Tibial artery (tissue), 4 donors: ENCODE measurements around the gene TMCC1.
A peak's percentile ranks its signal among the peaks of the same experiment; 100 is the strongest.

Source experiments
- DNase-seq, 2 donors: peaks; one replicate each; pipeline ENCODE4 v3.0.0-alpha.2; 2019
- H3K27ac ChIP-seq, 2 donors: fragments of 200-600 bp; sonication (generic) in 1 of 2; 1 replicate in 1 of 2; 2 replicates in 1 of 2; pipeline ENCODE4 v1.5.1; 2018 to 2019; ENCODE audit warnings: mild to moderate bottlenecking in 1 of 2
- H3K27me3 ChIP-seq, 2 donors: fragments of 200-600 bp; sonication (generic) in 1 of 2; one replicate each; pipeline versions ENCODE4 v1.5.1 to v1.6.0; 2016 to 2019
- H3K36me3 ChIP-seq, 3 donors: fragments of 200-600 bp; sonication (generic) in 2 of 3; one replicate each; pipeline ENCODE4 v1.5.1; 2016 to 2019; ENCODE audit warnings: mild to moderate bottlenecking in 2 of 3
- H3K4me1 ChIP-seq, 4 donors: fragments of 200-600 bp; sonication (generic) in 2 of 4; 1 replicate in 3 of 4; 2 replicates in 1 of 4; pipeline ENCODE4 v1.5.1; 2016 to 2019
- H3K4me3 ChIP-seq, 2 donors: fragments of 200-600 bp; sonication (generic) in 1 of 2; 1 replicate in 1 of 2; 2 replicates in 1 of 2; pipeline ENCODE4 v1.5.1; 2018 to 2019; ENCODE audit warnings: mild to moderate bottlenecking in 2 of 2
- H3K9me3 ChIP-seq, 3 donors: fragments of 200-600 bp; sonication (generic) in 1 of 3; one replicate each; pipeline ENCODE4 v1.5.1; 2016 to 2019
- intact Hi-C: fragments of 100-400 bp; cut with DNase I; formaldehyde crosslinking; loops from one replicate; pipeline ENCODE4 v1.15.0; 2023; ENCODE audit warnings: low total_unique reads
- TF ChIP-seq, protein P1 (sequence below), 2 experiments: fragments of 200-600 bp in 1 of 2; fragments of 450-650 bp in 1 of 2; IDR thresholded peaks; one replicate each; pipeline ENCODE4 v1.5.1; 2017 to 2019; ENCODE audit warnings: antibody characterized with exemption in 2 of 2, mild to moderate bottlenecking in 1 of 2, moderate library complexity in 1 of 2

The TMCC1 gene

DNA sequence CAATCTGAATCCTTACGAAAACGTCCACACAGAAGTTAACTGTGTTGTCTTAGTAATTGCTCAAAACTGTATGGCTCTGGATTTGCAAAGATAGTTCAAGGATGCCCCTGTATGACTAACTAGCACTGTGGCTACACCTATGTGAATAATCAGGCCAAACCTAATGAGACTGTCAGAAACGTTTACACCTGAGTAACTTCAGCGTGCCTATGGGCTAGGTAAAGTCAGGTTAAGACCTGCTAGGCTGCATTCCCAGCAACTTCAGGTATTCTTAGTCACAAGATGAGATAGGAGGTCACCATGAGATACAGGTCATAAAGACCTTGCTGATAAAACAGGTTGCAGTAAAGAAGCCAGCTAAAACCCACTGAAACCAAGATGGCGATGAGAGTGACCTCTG is 199.3 kb downstream of the TMCC1 start:
- Histone ChIP-seq H3K36me3 (no peaks in the 10 kb centered on the region), H3K27ac (no peak overlapping the region)
- TF ChIP-seq, protein P1, sequence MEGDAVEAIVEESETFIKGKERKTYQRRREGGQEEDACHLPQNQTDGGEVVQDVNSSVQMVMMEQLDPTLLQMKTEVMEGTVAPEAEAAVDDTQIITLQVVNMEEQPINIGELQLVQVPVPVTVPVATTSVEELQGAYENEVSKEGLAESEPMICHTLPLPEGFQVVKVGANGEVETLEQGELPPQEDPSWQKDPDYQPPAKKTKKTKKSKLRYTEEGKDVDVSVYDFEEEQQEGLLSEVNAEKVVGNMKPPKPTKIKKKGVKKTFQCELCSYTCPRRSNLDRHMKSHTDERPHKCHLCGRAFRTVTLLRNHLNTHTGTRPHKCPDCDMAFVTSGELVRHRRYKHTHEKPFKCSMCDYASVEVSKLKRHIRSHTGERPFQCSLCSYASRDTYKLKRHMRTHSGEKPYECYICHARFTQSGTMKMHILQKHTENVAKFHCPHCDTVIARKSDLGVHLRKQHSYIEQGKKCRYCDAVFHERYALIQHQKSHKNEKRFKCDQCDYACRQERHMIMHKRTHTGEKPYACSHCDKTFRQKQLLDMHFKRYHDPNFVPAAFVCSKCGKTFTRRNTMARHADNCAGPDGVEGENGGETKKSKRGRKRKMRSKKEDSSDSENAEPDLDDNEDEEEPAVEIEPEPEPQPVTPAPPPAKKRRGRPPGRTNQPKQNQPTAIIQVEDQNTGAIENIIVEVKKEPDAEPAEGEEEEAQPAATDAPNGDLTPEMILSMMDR (IDR thresholded peaks at IDR 0.05) = no peak

DNA sequence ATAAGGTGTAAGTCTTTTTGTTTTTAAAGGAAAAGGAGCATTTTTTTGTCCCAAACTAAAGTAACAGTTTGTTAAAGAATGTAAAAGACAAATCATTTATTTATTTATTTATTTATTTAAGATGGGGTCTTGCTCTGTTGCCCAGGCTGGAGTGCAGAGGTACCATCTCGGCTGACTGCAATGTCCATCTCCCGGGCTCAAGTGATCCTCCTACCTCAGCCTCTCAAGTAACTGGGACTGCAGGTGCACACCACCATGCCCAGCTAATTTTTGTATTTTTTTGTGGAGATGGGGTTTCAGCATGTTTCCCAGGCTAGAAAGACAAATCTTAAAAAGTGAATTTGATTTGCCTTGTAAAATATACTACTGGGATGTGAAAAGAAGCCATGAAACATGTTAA is 200.8 kb downstream of the TMCC1 start:
- no peak for DNase-seq
- H3K9me3 ChIP-seq = no peaks in the 10 kb centered on the region
- H3K4me3 ChIP-seq = no peak overlapping the region
- intact Hi-C loops = no loop called here
- H3K36me3 ChIP-seq = no peaks in the 10 kb centered on the region
- H3K27ac ChIP-seq = no peak overlapping the region
- H3K4me1 ChIP-seq = peaks cover 0 to 20% (median 10%) of the 10 kb centered on the region in 4 donors
- H3K27me3 ChIP-seq = no peaks in the 10 kb centered on the region
- TF ChIP-seq, protein P1 (IDR thresholded peaks at IDR 0.05) = no peak

More for the DNA sequence above, 199.3 kb downstream of the TMCC1 start:
- H3K4me1 ChIP-seq = peaks cover 0 to 5% (median 1%) of the 10 kb centered on the region in 4 donors
- no peak for DNase-seq
- H3K4me3 ChIP-seq = no peak overlapping the region
- no peaks in the 10 kb centered on the region for H3K27me3 ChIP-seq
- H3K9me3 ChIP-seq = no peaks in the 10 kb centered on the region
- intact Hi-C loops = no loop called here

DNA sequence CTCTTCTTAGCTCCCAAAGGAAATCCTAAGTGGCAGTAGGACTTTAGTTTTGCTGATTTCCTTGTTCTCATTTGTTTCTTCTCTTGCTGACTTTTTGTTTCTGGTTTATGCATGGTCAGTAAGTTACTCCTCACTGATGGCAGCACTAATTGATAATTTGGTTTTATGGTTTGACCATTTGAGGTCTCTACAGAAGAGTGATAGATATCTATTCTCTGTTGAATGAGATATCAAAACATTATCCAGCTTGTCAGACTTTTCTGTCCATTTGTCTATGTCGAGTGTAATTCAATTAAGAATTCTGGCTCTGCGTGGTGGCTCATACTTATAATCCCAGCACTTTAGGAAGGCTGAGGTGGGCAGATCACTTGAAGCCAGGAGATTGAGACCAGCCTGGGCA is 202.5 kb downstream of the TMCC1 start:
- intact Hi-C loops = no loop called here
- no peaks in the 10 kb centered on the region for H3K27me3 ChIP-seq
- no peaks in the 10 kb centered on the region for H3K9me3 ChIP-seq
- no peaks in the 10 kb centered on the region for H3K36me3 ChIP-seq
- TF ChIP-seq, protein P1 (IDR thresholded peaks at IDR 0.05) = no peak
- no peak overlapping the region for H3K27ac ChIP-seq
- peaks cover 0 to 36% (median 23%) of the 10 kb centered on the region in 4 donors for H3K4me1 ChIP-seq
- no peak overlapping the region for H3K4me3 ChIP-seq
- DNase-seq = no peak

DNA sequence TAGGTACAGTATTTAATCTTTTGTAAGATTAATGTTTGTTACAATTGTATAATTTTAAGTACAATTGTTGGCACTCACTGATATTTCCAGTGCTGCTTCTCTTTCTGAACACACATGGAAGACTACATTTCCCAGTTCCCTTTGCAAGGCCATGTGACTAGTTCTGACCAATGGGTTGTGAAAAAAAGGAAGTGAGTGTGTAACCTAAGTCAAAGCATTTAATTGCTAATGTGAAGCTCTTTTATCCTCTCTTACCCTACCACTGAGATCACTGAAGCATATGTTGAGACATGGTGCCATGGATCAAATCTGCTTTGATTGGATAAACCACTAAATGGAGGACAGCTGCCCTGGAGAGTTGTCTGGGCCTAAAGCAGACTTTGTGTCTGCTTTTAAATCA is 203.1 kb downstream of the TMCC1 start:
- H3K27me3 ChIP-seq = no peaks in the 10 kb centered on the region
- DNase-seq = peak in 1 of 2 donors; percentile 28
- H3K9me3 ChIP-seq = no peaks in the 10 kb centered on the region
- H3K27ac ChIP-seq = no peak overlapping the region
- intact Hi-C loops = no loop called here
- TF ChIP-seq, protein P1 (IDR thresholded peaks at IDR 0.05) = no peak
- H3K4me3 ChIP-seq = no peak overlapping the region
- H3K4me1 ChIP-seq = peaks cover 0 to 36% (median 23%) of the 10 kb centered on the region in 4 donors
- H3K36me3 ChIP-seq = no peaks in the 10 kb centered on the region

DNA sequence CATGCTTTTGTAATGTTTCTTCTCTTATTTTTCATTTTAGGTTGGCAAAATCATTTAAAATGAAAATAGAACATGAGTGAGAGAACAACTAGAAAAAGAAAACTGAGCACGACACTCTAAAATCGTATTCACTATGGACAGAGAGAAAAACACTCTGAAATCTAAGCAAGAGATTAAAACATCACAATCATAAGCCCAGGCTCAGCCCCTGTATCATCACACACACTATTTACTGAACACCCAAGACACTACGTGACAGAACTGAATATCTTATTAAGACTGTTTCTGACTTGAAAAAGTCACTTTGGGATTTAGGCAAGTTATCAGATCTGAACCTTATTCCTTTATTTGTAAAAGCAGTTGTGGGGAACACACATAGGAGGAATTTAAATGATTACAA is 204.5 kb downstream of the TMCC1 start:
- Histone ChIP-seq H3K27ac (peak overlapping the region; percentile 28 to 57), H3K4me3 (no peak overlapping the region), H3K4me1 (peaks cover 0 to 36% (median 23%) of the 10 kb centered on the region in 4 donors), H3K27me3 (no peaks in the 10 kb centered on the region), H3K9me3 (no peaks in the 10 kb centered on the region), H3K36me3 (no peaks in the 10 kb centered on the region)
- intact Hi-C loops = no loop called here
- TF ChIP-seq, protein P1 (IDR thresholded peaks at IDR 0.05) = no peak
- no peak for DNase-seq
